GM21381 (cell line): ENCODE measurements around the gene SH3BP5.

Experiments
- ATAC-seq: cut with Tn5 transposase; IDR thresholded peaks from one replicate; pipeline ENCODE4 v1.9.1; 2021; ENCODE audit warnings: mild to moderate bottlenecking, moderate library complexity; ENCODE audit not compliant: unreplicated experiment

Gene SH3BP5

DNA sequence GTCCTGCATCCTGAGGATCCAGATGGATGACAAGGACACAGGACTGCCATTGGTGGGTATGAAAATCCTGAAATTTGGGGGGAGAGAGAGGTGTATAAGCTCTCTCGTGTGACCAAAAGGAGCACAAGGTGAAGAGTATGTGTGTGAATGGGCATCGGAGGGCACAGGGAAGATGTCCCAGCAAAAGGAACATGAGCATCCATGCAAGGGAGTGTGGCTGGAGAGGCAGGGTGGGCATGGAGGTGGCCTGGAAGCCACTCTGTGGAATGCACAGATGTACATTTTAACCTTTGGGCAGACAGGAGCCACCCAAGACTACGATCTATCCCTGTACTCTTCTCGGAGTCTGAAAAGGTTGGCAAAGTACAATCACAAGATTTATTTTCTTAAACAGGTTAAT is 71.9 kb downstream of the SH3BP5 start:
- ATAC-seq = no peak

DNA sequence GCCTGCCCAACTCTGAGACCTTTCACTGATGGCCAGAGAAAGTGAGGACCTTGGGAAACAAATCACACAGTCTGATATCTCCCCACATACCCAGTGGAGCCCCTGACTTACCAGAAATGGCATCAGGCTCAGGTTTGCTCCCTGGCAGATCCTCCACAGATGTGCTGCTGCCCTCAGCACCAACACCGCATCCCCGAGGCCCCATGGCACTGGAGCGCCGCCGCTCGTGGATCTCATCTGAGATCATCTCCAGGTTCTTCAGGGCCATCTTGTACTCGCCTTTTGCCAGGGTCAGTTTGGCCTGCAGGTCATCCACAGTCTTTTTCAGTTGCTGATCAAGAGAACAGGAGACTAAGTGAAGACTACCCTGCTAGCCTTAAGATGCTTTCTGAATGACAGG is 73.7 kb downstream of the SH3BP5 start:
- no peak for ATAC-seq

DNA sequence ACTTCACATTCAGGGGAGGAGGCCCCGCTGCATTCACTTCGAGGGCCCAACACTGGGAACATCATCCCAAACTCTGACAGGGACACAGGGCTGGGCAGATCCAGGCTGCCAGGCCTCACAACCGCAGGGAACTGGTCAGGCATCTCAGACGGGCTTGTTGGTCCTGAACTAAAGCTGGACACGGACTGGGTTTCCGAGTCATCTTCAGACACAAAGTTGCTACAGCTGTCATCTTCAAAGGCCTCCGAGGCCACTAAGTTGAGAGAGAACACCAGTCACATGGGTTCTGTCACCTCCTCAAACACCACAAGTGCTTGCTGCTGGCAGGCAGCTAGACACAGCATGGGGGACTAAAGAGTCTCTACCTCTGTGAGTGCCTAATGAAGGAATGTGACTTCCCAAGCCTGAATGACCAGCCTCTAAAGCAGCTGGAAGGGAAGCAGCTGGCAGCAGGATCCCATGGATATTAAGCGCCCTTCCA is 75.5 kb downstream of the SH3BP5 start:
- ATAC-seq = no peak

DNA sequence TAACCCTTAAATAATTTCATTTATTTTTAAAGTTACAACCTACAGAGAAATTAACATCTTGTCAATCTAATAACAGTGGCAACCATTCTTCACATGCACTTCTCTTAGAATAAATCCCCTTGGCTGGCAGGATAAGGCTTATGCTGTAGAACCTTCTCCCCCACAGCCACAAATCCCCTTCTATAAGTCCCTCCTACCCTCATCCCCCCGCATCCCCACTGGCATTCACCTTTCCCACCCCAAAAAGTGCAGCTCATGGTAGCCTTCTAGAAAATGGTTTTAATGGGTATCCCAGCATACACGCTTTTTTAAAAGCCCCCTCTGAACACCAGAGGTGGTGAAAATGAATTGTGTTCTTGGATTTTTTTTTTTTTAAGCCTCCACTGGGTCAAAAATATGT is 77.2 kb downstream of the SH3BP5 start:
- ATAC-seq = no peak

DNA sequence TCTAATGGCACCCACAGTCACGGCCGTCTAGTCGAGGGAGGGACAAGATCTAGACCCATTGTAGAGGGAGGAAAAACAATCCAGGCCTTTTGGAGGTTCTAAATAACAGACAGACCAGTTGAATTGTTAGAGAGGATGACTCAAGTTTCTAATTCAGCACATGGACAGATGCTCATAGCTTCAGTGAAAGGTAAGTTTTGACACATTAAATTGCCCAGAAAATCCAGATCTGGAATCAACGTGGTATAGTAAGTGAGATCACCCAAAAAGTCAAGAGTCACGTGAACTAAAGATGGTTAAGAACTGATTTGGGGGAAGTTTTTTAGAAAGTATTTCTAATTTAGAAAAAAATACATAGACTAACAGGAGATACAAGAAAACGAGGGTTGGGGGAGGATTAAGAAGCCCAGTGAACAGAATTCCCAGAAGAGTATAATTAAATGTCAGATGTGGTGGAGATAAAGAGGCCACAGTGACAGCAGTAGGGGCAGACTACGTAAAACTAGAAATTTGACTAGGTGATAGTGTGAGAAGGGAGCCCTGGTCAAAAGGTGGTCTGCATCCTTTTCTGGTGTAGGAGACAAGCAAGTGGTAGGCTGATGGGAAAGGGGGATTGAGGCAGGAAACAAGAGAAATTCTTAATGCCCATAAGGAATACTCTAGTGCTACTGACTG is 79.2 kb downstream of the SH3BP5 start:
- no peak for ATAC-seq

DNA sequence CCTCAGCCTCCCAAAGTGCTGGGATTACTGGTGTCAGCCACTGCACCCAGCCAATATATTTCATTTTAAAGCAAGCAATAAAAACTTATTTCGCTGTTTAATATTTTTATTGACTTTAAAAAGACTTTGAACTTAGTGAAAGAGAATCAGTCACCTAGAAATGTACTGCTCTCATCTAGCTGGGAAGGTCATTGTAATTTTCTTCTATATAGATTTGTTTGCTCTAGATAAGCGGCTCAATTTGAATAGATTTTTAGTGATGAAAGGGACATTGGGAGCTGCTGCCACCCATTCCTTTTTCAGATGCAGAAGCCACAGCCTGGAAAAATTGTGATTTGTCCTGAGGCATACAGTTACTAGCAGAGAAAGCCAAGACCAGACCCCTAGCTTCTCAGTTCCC is 86.2 kb downstream of the SH3BP5 start:
- no peak for ATAC-seq

DNA sequence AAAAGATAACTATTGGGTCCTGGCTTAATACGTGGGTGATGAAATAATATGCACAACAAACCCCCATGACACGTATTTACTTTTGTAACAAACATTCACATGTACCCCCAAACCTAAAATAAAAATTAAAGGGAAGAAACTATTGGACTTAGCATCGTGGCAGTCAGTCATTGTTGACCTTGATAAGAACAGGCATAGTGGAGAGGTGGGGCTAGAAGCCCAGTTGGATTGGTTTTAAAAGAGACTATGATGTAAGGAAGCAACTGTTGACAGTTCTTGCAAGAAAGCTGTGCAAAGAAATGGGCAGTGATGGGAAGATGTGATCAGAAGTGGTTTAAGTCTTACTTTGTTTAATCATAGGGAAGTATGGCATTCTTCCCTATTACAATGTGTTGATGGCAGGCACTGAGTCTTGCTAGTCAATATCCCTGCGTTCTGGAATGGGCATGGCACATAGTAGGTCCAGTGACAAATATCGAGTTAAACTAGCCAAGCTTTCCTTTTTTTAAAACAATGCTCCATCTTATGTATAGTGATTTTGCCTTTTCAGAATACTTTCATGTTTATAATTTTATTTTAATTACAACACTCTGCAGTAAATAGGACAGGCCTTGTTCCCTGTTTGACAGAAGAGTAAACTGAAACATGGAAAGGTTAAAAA is 88.4 kb downstream of the SH3BP5 start:
- ATAC-seq = no peak

DNA sequence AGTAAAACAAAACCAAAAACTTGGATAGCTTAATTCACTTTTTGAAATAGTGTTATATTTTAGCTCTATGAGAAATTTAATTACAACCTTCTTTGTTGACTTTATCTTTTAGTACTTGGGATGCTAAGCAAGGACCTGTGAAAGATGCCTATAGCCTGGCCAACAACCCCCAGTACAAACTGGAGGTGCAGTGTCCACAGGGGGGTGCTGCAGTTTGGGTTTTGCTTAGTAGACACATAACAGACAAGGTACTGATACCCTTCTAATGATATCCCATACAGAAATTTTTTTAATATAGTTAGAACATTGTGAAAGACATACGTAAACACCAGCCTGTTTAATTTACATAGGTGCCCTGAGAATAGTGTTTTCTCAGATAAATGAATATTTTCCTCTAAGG is 91.0 kb downstream of the SH3BP5 start:
- no peak for ATAC-seq

DNA sequence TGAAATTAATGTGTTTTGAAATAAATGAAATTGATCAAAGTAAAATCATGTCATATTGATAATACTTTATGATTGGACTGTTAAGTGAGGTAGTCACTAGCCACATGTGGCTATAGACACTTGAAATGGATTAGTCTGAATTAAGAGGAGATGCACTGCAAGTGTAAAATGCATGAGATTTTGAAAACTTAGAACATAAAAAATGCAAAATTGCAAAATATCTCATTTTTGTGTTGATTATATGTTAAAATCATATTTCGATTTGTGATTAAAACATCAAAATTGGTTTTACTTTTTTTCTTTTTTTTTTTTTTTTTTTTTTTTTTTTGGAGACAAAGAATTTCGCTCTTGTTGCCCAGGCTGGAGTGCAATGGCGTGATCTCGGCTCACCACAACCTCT is 103.1 kb downstream of the SH3BP5 start:
- no peak for ATAC-seq

DNA sequence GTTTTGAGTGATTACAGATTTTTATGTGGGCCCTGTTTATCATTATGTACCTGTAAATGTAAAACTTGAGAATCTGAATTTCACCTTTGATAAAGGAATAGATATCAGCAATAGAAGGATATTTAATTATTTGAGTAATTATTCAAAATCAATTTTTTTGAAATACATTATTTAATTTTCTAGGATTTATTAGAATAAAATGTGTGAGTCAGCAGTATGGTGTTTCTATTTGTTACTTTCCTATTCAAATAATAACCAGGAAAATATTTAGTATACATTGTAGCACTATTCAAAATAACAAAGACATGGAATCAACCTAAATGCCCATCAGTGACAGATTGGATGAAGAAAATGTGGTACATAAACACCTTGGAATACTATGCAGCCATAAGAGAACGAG is 104.2 kb downstream of the SH3BP5 start:
- ATAC-seq = no peak

DNA sequence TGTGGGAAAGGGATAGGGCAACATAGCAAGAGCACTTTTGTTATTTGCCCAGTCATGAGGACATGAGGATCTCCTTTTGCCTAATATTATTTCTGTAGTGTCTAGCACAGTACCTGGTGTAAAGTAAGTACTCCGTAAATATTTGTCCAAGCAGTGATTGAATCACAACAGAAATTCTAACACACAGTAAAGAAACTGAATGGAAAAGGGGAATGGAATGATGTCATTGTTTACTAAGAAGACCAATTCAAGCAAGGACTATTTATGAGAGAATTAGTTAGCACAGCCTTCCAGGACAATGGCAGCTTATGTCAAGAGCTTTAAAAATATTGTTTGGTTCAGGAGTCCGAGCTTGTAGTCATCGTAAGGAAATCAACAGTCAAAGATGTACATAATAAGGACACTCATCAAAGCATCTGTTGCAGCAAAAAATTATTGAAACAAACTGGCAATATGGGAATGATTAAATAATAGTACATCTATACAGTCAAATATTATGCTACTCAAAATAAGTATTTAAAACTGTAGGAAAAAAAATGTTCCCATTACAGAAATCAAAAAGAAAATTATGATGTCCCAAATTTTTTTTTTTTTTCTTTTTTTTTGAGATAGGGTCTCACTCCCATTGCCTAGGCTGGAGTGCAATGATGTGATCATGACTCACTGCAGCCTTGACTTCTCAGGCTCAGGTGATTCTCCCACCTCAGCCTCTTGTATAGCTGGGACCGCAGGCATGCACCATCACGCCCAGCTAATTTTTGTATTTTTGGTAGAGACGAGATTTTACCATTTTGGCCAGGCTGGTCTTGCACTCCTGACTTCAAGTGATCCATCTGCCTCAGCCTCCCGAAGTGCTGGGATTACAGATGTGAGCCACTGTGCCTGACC is 108.5 kb downstream of the SH3BP5 start:
- no peak for ATAC-seq

DNA sequence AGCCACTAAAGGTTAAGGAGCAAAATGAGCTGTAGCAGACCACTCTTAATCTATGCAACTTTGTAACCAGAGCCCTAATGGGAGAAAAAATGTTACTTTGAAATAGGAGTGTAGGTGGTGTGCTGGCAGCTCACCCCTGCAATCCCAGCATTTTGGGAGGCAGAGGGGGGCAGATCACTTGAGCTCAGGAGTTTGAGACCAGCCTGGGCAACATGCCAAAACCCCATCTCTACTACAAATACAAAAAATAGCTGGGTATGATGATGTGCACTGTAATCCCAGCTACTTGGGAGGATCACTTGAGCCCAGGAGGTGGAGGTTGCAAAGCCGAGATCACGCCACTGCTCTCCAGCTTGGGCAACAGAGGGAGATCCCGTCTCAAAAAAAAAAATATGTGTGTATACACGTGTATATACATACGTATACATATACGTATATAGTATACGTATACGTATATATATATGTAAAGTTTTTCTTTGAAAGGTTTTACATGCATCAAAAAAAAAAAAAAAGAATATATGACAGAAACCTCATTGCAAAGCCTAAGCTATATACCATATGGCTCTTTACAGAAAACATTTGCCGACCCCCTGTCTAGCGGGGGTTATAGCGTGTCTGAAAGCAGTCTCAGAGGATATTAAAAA is 110.7 kb downstream of the SH3BP5 start:
- ATAC-seq = no peak

DNA sequence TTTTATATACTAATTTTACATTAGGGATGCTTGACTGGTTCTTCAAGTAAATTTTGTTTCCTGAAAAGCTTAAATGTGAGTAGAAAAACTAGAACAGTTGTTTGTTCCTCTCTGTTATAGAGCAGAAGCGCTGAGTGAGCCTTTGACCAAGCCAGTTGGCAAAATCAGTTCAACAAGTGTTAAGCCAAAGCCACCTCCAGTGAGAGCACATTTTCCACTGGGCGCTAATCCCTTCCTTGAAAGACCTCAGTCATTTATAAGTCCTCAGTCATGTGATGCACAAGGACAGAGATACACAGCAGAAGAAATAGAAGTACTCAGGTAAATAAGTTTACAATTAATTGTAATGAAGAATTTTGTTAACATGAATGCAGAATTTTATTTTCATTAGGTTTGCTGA is 111.7 kb downstream of the SH3BP5 start:
- ATAC-seq = no peak

DNA sequence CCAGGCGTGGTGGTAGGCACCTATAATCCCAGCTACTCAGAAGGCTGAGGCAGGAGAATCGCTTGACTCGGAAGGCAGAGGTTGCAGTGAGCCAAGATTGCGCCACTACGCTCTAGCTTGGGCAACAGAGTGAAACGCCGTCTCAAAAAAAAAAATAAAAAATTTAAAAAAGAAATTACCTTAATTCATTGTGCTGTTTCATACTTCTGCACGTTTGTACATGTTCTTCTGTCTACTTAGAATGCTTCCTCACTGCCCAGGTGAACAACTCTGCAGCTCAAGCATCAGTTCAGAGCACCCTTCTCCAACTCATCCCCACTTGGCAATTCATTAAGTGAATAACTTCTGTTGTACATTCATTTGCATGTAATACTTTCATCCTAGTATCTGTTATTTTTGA is 112.3 kb downstream of the SH3BP5 start:
- ATAC-seq = no peak

DNA sequence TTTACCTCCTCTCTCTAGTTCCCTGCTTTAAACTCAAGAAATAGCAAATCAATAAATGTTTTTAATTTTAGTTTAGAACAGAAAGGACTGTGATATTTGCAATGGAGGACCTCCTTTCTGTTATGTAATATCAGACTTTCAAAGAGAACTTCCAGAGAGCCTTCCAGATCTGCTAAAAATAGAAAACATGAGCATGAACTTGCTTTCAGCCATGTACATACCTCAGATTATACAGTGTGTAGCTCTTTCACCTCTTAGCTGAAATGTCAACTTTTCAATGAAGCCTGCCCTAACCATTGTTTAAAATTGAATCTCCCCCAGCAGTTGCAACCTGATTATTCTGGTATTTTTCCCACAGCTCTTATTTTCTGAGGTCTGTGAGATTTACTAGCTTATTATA is 113.7 kb downstream of the SH3BP5 start:
- ATAC-seq = no peak

DNA sequence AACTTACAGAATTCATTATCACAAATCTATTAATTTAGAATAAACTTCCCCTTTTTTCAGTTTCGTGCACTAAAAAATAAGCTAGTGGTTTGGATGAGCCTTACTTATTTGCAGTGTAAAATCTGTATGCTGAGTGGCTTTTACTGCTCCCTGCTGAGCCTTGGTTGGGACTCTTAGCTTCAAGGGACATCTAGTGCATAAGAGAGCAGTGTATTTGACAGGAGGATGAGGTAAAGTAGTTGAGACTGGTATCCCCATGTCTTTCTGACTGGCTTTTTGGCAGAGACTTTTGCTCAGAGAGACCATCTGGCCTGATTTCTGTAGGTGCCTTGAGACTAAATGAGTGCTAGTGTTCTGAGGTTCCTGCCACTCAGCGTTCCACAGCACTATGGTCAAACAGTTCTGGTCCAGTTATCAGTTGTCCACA is 114.5 kb downstream of the SH3BP5 start:
- no peak for ATAC-seq

DNA sequence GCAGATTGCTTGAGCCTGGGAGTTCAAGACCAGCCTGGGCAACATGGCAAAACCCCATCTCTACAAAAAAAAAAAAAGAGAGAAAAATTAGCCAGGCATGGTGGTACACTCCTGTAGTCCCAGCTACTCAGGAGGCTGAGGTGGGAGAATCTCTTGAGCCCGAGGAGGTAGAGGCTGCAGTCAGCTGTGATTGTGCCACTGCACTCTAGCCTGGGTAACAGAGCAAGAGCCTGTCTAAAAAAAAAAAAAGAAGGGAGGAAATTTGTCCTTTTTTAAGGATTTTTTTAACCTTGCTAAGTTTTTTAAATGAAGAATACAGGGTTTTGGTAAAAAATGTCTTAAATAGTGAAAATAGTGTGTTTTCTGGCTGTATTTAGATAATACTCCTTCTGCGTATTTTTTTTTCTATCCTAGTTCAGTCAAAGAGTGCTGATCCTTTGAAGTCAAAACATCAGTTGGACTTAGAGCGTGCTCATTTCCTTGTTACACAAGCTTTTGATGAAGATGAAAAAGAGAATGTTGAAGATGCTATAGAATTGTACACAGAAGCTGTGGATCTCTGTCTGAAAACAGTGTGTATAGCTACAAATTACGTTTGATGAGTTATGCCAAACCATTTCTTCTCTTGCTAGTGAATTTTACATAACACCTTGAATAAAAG is 115.2 kb downstream of the SH3BP5 start:
- ATAC-seq = no peak

DNA sequence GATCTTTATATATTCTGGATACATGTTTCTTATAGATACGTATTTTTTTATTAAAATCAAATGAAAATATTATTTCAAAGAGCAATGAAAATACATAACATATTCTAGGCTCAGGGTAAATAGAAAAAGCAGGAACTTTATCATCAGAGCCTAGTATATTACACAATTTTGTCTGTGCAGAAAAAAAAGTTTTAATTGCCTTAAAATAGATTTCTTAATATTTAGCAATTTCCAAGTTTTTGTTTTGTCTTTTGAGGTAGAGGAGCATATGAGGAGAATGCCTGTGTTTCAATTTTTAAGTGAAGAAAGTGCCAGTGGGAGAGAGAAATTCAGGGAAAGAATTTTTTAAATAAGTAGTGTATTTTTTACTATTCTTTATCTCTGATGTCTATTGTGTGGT is 115.9 kb downstream of the SH3BP5 start:
- no peak for ATAC-seq

DNA sequence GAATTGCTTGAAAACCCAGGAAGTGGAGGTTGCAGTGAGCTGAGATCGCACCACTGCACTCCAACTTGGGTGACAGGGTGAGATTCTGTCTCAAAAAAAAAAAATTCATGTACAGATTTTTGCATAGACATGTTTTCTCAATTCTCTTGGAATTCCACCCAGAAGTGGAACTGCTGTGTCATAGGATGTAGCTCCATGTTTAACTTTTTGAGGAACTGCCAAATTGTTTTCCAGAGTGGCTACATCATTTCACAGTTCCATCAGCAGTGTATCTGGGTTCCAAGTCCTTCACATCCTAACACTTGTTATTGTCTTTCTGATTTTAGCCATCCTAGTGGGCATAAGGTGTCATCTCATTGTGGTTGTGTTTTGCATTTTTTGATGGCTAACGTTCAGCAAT is 116.4 kb downstream of the SH3BP5 start:
- no peak for ATAC-seq

DNA sequence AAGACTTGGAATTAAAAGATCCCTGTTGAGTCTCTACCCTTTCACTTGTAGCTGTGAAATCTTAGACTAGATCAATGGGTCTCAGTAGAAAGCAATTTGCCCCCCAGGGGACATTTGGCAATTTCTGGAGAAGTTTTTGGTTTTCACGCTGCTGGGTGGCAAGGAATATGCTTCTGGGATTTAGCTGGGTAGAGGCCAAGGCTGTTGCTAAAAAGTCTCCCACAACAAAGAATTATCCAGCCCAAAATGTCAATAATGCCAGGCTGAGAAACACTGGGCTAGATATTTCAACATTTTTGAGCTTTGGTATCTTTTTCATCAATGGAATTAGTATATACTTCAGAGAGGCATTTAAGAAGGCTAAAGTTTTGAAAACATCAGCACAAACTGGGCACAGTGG is 117.6 kb downstream of the SH3BP5 start:
- no peak for ATAC-seq

DNA sequence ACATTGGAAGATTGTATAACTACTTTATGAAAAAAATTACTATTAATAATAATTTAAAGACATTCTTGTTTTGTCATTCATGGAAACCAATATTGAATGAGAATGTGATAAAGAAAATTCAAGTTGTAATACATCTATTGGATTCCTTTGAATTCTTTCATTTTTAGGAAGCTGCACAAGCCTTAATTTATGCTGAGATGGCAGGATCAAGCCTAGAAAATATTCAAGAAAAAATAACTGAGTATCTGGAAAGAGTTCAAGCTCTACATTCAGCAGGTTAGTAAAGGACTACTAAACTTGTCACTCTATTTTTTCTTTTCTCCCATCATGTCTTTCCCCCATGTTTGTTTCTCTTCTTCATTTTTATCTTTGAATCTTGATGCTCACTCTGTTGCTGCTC is 120.4 kb downstream of the SH3BP5 start:
- ATAC-seq = no peak
